Erythroblast (primary cell): Measurements from ENCODE around the gene CPAMD8.

ENCODE experiments used
- GATA1 ChIP-seq: IDR thresholded peaks from 2 replicates; pipeline ENCODE4 v1.6.1; 2011; ENCODE audit warnings: low read depth, mild to moderate bottlenecking, control low read depth, low read length, moderate library complexity
- POLR2A ChIP-seq: IDR thresholded peaks from 2 replicates; pipeline ENCODE4 v1.6.1; 2011; ENCODE audit warnings: mild to moderate bottlenecking, low read length

- TF ChIP-seq POLR2A (no peak), GATA1 (no peak)
These were observed 4.6 kb downstream of the CPAMD8 start for GRCh38 chr19:17021793-17022590.
